Dermis blood vessel endothelial cell (primary cell): ENCODE results near the gene GRK6. TPM values are rescaled to one million over a fixed set of nuclear protein-coding genes. Genes with fewer than 3 reads are reported as not detected.
A peak's percentile ranks its signal among the peaks of the same experiment; 100 is the strongest.
"Not testable (repeated sequence)": the region's sequence is repeated elsewhere in the genome, so short reads cannot be mapped to it uniquely, and the experiment has no call there.

Experiments used
- DNase-seq: peaks from one replicate; pipeline ENCODE4 v3.0.0; 2010
- total RNA-seq: library from RNA; depleted of rRNA; stranded (reverse); fragments of >200 nt; gene quantifications from 2 replicates; pipeline ENCODE4 v1.2.3, GENCODE V29; 2014

The GRK6 gene
- total RNA-seq, 1 donor from 2014 or later, result 22.0 TPM

DNA sequence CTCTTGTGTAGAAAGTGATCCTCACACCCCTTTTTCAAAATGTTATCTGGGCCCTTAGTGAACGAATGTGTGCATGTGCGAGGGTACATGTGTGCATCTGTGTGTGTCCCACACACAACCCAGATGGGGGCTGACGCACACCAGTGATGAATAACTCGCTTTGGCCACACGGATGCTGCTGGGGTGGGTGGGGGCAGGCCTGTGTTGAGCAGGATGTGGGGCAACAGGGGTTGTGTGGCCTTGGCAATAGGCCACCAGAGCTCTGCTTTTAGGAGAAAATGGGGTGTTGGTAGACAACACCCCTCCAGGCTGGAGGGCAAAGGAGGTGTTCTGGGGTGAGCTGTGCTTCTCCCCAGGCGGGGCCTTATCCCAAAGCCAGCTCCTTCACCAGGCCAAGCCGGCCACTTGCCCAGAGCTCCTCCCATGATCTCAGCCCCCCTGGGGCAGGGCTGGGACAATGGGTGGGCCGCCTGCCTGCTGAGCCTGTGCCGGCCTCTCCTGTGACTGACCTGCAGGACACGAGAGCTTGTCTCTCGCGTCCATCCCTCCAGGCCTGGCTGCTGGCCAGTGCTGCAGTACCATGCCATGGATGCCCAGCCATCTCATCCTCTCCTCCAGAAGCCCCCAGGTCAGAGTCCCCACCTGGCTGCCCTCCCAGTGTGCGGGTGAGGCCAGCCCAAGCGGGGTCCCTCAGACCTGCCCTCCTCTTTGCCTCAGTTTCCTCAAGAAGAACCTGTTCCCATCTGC is 45.3 kb downstream of the GRK6 start:
- peak; percentile 35 for DNase-seq

- peak; percentile 55 for DNase-seq
These were observed 46.3 kb downstream of the GRK6 start for GRCh38 chr5:177472460-177473442.

DNA sequence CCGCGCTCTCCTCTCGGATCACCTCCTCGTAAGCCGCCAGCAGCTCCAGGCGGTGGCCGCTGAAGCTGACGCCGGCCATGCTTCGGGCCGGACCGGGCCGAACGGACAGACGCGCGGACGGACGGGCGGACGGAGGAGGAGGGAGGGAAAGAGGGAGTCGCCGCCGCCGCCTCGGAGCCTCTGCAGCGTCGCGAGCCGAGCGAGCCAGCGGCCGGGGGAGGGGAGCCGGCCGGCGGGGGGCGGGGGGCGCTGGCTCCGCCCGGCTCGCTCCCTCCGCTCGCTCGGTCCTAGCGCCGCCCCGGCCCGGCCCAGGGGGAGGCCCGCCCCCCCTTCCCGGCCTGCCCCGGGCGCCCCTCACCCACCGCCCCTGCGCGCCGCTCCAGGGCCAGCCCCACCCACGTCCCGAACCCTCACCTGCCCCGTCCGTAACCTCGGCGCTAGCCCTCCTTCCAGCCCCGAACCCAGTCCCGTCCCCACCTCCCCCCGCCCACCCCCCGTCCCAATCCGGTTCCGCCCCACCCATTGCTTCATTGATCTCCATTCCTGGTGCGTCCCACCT is 47.0 kb downstream of the GRK6 start, which contains the start of gene DBN1:
Gene DBN1 (minus strand): TSS at position 192 of the 559 bp plus-strand sequence. CDS start 113 bp downstream, at position 79.
- DNase-seq, result peak; percentile 67

DNA sequence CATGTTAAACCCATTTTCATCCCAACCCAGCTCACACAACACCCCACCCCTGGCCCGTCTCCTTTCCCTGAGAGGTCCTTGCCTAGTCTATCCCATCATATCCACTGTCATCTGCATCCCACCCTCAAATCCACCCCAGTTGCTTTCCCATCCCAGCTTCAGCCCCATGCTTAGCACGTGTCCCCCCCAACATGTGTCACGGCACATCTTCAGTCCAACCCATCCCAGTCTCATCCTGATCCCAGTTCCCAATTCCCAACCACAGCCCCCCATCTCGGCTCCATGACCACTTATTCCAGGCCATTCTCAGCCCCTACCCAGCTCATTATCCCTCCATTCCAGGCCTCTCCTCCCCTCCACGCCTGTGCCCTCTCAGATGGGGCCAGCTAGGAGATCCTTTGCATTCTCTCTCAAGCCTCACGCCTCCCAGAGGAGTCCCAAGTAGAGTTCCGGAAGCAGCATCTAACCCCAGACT is 47.6 kb downstream of the GRK6 start:
- DNase-seq, result no peak

- DNase-seq, result no peak
These were observed 48.5 kb downstream of the GRK6 start for GRCh38 chr5:177474846-177475562.

GRCh38 chr5:177475563-177476427 is 49.3 kb downstream of the GRK6 start:
- DNase-seq, result no peak

GRCh38 chr5:177476531-177477233 is 50.2 kb downstream of the GRK6 start:
- peak; percentile 93 for DNase-seq

DNA sequence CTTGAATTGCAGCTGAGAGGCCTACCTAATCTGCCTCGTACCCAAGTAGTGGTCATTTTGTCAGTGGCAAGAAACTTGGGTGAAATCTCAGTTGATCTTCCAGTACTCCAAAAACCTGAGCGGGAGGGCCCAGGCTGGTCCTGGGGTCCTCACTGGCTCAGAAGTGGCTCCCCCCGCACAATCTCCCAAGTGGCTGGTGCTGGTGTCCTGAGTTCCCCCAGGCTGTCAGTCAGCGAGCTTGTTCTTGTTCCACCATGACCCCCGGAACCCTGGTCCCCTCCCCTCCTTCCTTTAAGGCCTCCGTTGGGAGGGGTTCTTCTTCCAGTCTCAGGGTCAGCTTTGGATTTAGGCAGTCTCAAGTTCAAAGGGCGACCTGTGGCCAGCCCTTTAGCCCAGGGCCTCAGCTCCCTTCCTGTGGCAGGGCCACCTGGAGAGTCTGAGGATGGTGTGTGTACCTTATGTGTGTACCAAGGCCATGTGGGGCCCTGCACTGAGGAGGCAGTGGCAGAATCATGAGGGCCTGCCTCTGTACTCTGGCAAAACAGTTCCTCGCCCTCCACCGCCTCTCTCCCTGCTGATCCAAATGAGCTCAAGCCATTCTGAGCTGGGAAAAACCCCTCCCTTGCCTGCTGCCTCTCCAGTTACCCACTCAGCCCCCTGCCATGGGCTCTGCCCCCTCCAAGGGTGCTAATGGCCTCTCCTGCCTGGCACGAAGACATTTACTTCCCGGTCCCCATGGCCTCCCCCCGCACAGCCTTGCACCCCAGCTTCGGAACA is 51.4 kb downstream of the GRK6 start:
- no peak for DNase-seq

DNA sequence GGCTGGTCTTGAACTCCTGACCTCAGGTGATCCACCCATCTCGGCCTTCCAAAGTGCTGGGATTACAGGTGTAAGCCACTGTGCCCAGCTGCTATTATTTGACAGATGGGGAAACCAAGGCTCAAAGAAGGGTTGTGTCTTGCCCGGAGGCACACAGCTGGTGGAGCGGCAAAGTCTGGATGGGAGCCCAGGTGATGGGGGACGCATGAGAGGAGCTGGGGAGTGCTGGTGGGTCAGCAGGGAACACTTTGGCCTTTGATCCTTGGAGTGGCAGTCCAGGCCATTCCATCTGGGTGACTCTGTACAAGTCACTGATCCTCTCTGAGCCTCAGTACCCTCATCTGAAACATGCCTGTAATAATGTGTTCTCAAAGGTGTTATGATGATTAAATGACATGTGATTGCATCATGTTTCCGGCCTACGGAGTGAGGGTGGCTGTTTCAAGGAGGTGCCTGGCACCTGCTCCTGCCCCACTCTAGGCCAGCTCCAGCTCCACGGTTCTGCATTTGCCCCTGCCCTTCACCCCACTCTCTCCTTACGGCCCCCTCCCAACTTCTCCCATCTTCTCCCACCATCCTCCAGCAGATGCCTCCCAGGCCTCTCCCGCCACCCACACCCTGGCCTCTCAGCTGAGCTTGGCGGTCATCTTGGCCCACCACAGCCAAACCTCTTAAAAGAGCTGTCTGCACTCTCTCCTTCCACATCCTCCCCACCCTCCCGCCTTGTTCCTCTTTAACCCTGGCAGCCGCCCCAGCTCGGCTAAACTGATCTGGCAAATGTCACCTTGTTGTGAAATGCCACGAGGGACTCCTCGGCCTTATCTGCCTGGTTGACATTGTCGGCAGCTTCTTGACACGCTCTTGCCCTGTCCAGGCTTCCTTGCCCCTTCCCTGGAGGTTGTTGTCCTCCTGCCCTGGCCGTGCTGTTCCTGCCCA is 52.5 kb downstream of the GRK6 start:
- DNase-seq, result no peak

- DNase-seq, result no peak
These were observed 53.3 kb downstream of the GRK6 start for GRCh38 chr5:177479774-177480173.

DNA sequence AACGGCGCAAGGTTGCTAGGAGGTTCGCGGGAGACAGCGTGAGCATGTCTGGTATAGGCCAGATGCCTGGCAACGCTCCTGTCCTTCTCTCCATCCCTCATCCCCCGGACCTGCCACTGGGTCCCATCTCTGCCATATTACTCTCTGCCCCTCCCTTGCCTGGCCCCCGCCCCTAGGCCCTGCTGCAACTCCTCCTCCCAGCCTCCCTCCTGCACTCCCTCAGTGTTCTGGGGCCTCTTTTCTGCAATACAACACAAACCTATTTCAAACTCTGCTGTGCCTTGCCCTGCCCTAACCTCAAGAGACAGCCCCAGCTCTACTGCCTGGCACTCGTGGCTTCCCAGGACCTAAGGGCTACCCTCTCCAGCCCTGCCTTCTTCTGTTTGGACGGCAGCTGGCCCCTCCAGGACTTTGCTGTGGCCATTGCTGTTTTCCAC is 55.9 kb downstream of the GRK6 start:
- DNase-seq, result no peak

GRCh38 chr5:177483042-177483441 is 56.6 kb downstream of the GRK6 start:
- DNase-seq, result no peak

DNA sequence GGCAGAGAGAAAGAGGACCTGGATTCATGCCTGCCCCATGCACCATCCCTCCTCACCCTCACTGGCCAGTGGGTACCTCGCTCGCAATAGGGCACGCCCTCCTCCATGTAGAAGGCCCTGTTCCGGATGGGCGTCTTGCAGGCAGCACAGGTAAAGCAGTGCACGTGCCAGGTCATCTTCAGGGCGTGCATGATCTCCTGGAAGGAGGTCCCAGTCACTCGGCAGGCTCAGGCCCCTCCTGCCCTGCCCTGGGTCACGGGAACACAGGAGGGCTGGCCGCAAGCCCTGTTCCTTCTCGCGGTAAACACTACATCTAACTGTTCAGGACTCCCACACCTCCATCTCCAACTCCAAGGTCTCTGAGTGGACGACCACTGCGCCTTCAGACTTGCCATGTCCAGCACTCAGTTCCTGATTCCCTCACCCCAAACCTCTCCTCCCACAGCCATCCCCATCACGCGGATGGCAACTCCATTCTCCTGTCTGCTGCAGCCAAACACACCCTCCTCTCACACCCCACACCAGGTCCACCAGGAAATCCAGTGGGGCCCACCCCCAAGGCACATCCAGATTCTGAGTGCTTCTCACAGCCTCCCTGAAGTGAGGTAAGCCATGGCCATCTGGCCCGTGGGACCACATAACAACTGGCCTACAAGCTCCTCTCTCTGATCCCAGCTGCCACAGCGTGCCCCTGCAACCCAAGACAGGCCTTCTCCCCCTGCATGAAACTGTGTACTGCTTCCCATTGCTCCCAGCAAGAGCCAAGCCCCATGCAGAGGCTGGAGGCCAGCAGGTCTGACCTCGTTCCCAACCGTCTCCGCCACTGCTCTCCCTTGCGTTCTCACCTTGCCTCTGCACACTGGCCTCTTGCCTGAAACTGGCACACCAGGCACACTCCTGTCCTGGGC is 57.8 kb downstream of the GRK6 start:
- no peak for DNase-seq

- no peak for DNase-seq
These were observed 58.5 kb downstream of the GRK6 start for GRCh38 chr5:177484902-177485549.

GRCh38 chr5:177485753-177486152 is 59.3 kb downstream of the GRK6 start:
- not testable (repeated sequence) for DNase-seq

DNA sequence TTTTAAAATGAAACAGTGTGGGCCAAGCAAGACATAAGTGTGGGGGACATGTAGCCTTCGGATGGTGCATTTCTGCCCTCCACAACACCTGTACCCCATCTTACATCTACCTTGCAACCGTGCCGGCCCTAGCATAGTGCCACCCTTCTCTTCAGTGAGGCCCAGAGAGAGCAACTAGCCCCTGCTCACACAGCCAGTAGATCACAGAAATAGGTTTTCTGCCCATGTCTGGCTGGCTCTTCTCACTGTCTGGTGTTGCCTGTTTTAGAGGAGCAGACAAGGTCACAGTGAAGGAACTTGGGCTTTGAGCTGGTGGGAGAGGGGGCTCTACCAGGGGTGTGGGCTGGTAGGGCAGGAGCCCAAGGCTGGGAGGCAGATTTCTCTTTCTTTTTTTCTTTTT is 59.8 kb downstream of the GRK6 start:
- DNase-seq, result no peak

DNA sequence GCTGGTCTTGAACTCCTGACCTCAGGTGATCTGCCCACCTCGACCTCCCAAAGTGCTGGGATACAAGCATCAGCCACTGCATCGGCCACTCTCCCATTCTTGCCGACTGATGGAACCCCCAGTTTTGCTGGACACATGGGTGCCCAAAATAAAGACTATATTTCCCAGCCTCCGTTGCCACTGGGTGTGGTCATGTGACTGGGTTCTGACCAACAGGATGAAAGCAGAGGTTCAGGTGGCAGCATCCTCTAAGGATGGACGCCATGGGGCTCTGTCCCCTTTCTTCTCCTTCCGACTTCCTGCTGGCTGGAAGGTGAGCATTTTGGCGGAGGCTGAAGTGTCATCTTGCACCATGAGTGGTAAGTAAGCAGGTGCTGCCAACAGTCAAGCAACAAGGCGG is 60.7 kb downstream of the GRK6 start:
- DNase-seq, result no peak
